Measurements from ENCODE around the gene TRIM72.
"Not testable (repeated sequence)": the region's sequence is repeated elsewhere in the genome, so short reads cannot be mapped to it uniquely, and the experiment has no call there.

Gene TRIM72

DNA sequence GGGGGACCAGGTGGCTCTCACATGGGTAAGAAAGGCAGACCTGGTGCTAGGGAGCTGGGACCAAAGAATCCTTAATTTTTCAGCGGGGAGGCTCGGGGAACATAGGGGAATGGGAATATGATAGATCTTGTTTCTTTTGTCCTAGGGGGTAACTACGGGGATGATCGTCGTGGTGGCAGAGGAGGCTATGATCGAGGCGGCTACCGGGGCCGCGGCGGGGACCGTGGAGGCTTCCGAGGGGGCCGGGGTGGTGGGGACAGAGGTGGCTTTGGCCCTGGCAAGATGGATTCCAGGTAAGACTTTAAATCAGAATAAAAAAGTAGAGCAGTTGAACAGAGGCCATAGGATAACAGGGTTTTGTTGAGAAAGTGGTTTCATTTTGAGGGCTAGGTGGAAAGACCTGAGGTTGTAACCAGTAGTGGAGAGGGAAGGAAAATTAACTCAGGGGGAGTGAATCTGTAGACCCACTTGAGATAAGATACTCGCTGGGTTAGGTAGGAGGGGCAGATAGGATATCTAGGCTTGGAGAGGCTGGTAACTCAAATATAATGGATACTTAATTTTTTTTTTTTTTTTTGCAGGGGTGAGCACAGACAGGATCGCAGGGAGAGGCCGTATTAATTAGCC, 23.0 kb upstream of the TRIM72 start:
- DNase-seq (ENCODE audit: low read depth): no peak

DNA sequence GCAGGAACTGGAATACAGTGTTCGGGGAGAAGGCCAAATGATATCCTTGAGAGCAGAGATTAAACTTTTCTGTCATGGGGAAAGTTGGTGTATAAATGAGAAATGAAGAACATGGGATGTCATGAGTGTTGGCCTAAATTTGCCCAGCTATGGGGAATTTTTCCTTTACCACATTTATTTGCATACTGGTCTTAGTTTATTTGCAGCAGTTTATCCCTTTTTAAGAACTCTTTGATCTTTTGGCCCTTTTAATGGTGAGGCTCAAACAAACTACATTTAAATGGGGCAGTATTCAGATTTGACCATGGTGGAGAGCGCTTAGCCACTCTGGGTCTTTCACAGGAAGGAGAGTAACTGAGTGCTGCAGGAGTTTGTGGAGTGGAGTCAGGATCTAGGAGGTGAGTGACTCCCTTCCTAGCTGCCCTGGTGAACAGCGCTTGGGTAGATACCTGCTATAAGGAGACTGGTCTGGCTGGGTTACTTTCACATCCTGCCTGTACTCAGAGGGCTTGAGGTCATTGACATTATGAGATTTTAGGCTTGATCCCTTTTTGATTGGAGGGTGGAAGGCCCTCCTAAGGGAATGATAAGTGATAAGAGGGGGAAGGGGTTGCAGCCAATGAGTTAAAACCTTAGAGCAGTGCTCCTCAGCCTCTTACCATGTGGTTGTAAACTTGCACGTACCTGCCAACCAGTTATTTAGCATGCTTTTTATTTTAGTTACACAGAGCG, 22.1 kb upstream of the TRIM72 start:
- no peak for DNase-seq (ENCODE audit: low read depth)

DNA sequence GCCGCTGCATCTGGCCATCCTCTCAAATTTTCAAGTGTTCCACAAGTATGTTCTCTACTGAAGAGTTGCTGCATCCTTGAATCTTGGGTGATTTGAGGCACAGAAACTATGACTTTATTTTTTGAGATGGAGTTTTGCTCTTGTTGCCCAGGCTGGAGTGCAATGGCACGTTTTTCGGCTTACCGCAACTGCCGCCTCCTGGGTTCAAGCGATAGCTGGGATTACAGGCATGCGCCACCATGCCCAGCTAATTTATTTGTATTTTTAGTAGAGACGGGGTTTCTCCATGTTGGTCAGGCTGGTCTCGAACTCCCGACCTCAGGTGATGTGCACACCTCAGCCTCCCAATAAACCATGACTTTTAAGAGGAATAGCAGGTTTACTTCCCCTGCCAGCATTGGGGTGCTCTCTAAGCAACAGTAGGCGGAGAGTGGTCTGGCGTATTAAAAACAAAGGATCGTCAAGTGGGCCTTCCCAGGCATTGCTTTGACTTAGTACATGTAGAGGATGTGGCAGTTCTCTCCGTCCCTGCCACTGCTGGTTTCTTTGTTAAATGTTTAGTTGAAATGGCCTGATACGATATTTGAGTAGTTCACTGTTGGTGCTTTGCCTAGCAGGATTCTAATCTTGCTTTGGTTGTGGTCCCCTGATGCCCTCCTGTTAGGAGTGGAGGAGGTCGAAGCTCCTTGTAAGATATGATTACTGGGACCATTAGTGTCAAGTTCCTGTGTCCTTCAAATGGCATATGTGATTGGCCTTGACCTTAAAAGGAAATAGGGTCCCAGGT, 20.9 kb upstream of the TRIM72 start:
- DNase-seq (ENCODE audit: low read depth): no peak

DNA sequence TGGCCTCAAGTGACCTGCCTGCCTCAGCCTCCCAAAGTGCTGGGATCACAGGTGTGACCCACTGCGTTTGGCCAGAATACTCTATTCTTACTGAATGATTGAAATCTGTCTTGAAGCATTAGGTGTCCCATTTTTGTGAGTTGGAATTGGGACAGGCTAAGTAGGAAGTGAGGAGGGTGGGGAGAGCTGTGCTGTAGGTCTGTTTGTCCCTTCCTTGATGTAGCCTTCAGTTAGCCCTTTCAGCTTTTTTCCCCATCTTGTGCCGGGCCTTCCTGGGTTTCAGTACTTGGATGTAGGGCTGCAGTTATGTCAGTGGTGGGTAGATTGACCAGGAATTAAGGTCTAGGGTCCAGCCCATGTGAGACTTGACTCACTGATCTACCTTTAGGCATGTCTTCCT, 20.0 kb upstream of the TRIM72 start:
- no peak for DNase-seq (ENCODE audit: low read depth)

DNA sequence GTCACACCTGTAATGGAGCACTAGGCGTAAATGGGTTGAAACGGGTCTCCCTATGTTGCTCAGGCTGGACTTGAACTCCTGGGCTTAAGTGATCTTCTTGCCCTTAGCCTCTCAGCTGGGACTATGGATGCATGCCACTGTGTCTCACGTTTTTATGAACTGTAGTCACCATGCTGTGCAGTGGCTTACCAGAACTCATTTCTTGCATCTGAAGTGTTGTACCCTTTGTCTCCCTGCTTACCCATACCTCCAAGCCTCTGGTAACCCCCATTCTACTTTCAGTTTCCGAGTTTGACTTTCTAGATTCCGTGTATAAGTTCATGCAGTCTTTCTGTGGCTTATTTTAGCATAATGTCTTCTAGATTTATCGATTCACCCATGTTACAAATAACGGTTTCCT, 19.0 kb upstream of the TRIM72 start:
- DNase-seq (ENCODE audit: low read depth): no peak

DNA sequence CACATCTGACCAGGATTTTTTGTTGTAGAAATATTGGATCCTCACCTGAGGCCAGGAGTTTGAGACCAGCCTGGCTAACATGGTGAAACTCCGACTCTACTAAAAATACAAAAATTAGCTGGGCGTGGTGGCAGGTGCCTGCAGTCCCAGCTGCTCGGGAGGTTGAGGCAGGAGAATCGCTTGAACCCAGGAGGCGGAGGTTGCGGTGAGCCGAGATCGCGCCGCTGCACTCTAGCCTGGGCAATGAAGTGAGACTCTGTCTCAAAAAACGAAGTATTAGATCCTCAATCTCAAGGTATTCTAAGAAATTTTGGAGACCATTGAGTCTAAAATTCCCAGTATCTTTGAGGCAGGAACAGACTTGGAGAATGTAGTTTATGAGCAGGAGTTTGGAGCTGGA, 18.1 kb upstream of the TRIM72 start:
- not testable (repeated sequence) for DNase-seq (ENCODE audit: low read depth)

DNA sequence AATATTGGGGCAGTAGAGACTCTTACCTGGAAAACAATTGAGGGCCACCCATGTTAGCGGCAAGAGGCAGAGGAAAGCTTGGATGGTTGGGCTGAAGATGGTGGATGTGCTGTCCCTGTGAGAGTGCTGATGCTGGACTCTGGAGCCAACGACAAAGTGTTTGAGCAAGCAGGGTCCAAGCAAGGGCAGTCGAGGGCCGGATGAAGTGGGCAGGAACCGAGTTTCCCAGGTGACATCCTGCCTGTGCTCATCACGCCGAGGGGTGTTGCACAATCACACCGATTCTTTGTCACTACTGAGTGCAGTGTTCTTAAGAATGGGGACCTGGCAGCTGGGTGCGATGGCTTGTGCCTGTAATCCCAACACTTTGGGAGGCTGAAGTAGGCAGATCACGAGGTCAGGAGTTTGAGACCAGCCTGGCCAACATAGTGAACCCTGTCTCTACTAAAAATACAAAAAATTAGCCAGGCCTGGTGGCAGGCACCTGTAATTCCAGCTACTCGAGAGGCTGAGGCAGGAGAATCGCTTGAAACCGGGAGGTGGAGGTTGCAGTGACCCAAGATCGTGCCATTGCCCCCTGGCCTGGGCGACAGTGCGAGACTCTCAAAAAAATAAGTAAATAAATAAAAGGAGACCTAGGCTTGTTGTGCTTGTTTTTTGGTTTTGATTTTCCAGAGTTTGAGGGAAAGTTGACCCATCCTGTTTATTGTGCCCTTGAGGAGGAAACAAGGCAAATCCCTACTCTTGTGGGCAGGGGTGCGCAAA, 17.4 kb upstream of the TRIM72 start:
- no peak for DNase-seq (ENCODE audit: low read depth)

DNA sequence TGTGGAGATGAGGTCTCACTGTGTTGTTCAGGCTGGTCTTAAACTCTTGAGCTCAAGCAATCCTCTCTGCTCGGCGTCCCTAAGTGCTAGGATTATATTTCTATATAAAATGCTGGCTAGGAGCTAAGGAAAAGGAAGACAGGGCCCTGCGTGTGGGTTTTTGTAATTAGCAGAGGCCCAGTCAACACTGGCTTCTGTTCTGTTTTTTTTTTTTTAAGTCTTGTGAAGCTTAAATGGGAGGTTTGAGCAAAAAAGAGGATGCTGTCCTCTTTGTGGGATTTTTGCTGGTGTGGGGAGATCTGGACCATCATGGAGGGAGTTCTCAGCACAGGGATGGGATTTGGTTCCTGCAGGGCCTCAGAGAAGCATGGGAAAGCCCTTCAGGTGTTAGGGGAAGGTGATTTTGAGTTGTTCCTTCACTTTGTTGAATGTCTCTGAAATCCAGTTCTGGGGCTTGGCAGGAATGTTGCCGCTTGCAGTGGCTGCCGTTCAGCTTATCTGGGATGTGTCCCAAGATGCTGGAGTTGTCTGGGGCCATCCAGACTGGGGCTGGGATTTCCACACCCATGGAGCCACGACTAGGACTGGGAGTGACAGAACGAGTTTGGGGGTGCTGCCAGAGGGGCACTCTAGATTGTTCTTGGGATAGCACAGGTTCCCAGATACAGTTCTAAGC, 15.6 kb upstream of the TRIM72 start:
- no peak for DNase-seq (ENCODE audit: low read depth)

DNA sequence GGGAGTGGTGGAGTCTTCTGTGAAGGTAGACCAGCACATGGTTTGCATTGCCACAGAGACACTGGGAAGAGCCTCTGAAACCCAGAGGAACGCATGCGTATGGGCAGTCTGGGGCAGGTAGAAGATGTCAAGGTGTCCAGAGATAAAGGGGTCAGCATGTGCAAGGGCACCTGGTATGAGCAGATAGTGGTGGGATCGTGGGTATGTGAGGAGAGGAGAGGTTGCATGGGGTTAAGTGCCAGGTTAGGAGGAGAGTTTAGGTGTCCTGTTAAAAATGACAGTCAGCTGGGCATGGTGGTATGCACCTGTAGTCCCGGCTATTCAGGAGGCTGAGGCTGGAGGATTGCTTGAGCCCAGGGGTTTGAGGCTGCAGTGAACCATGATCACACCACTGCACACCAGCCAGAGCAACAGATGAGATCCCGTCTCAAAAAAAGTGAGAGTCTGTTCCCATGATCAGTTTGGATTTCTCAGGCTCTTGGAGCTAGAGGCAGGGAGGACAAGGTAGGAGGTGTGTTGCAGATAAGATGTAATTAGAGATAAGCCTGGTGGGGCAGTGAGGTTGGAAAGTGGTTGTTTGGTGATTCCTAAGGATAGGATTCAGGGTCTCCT, 14.4 kb upstream of the TRIM72 start:
- DNase-seq (ENCODE audit: low read depth): no peak

DNA sequence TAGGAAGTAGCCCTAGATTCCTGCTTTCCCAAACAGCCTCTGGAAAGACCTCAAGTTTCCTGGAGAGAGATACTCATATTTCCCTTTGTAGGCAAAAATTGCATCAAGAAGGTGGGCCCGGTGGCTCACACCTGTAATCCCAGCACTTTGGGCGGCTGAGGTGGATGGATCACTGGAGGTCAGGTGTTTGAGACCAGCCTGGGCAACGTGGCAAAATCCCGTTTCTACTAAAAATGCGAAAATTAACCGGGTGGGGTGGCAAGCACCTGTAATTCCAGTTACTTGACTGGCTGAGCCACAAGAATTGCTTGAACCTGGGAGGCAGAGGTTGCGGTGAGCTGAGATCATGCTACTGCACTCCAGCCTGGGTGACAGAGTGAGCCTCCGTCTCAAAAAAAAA, 13.8 kb upstream of the TRIM72 start:
- DNase-seq (ENCODE audit: low read depth): not testable (repeated sequence)

DNA sequence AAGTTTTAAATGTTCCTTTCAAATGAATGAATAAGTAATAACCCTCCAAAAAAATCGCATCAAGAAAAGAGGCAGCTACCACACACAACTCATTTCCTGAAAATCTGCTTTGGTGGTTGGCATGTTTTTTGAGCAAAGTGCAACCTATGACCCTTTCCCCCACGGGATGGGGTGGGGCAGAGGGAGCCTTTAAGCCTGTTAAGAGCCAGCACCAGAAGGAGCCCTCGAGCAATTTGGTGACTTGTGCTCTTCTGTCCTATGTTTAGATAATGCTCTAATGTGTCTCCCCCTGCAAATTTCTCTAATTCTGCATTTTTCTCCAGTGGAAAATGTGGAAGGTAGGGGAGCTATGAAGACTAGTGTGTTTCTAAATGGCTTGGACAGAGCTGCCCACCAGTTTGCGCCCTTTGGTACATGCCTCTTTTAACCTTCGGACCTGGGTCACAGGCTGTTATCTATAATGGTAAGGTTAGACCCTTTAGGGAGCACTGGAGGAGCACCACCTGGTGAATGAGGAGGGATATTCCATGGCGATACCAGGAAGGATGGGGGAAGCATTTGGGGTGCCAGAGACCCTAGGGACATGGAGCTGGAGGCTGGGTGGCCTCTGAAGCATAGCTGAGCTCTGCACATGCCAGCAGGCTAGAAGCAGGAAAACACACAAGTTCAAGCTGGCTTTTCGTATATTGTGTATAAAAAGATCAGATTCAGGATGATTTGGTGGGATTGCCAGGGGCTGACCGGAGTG, 12.9 kb upstream of the TRIM72 start:
- DNase-seq (ENCODE audit: low read depth): no peak

DNA sequence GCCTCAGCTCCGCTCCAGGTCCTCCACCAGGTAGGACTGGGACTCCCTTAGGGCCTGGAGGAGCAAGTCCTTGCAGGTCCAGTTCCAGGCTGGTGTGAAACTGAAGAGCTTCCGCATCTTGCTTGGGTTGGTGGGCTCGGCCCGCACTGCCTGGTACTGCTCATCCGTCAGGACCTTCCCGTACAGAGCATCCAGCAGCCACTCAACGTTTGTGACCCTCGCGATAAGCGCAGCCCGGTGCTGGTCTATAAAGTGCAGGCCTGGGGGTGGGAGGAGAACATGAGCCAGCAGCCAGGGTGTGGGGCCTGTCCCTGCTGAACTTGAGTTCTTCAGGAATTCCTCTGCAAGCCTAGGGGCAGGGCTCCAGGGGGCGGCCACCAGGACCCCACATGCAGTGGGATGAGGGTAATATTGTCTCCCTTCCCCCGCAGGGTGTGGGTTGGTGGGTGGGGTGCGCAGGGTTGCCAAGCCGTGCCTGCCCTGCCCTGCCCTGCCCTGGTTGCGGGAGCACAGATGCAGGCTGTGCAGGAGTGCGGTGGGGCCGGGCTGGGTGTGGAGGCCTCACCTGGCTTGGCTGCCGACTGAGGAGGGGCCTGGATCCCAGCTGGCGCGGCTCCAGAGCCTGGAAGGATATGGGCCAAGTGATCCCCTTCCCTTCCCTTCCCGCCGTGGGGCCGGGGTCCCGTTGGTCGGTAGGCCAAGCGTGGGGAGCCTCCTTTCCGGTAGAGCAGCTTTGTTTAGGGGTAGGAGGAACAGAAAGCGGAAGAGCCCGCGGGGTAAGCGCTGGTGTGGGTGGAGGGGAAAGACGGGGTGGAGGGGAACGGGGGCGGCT, 12.1 kb upstream of the TRIM72 start:
- no peak for DNase-seq (ENCODE audit: low read depth)

DNA sequence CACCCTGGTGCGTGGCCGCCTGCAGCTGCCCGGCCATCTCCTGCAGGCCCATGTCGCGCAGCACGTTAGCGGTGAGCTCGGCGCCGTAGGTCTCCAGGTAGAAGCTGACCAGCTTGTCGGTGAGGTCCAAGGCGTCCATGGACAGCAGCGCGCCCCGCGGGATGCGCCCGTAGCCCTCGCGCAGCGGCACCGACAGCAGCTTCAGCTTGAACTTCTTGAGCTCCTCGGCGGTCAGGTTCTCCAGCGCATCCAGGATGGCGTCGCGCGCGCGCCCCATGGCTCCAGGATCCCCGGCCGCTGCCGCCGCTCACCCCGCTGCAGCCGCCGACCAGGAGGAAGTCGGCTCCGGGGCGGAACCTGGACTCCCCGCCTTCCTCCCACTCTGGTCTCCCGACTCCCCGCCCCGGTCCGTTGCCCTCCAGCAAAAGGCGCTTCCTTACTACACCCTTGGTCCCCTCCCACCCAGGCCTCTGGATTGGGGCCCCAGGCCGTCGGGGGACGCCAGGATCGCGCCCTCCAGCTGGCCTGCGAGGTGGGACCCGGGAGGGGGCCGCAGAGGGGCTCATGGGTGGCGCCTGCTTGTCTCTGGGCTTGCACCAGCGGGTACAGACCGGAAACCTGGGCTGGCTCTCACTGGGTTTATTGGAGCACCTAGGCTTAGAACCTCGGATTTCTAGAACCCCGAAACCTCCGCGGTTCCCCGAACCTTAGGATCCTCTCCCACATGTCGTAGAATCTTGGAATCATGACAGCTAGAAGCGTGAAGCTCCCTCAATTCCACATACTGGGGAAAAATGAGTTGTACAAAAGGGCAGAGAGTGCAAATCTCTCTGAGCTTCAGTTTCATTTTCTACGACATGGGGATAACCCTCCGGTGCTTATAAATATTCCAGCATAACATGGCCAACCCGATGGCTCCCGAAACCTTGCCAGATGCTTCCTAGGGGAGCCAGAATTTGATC, 11.2 kb upstream of the TRIM72 start, which contains the start of gene PYCARD:
Gene PYCARD (minus strand): TSS at position 347 of the 962 bp plus-strand sequence. CDS start 70 bp downstream, at position 277.
- no peak for DNase-seq (ENCODE audit: low read depth)

DNA sequence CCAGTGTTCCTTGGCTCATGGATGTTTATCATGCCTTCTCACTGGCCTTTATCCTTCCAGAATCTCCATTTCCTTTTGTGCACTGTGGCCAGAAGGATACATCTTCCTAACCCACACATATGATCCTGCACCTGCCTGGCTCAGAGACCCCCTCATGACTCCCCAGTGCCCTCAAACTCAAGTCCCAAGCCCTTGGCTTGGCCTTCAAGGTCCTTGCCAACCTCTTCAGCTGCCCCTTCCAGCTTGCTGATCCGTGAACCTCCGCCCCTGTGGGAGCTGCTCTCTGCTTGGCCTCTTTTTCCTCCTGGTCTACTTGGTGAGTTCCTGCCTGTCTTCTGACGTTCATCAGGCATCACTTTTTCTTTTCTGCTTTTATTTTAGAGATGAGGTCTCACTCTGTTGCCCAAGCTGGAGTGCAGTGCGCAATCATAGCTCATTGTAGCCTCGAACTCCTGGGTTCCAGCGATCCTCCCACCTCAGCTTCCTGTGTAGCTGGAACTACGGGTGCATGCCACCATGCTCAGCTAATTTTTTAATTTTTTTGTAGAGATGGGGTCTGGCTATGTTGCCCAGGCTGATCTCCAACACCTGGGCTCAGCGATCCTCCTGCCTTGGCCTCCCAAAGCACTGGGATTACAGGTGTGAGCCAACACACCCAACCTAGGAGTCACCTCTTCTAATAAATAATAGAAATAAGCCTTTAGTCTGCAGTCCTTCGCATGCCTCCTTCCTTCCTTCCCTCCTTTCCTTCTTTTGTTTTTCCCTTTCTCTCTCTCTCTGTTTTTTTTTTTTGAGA, 8.8 kb upstream of the TRIM72 start:
- DNase-seq (ENCODE audit: low read depth): no peak

DNA sequence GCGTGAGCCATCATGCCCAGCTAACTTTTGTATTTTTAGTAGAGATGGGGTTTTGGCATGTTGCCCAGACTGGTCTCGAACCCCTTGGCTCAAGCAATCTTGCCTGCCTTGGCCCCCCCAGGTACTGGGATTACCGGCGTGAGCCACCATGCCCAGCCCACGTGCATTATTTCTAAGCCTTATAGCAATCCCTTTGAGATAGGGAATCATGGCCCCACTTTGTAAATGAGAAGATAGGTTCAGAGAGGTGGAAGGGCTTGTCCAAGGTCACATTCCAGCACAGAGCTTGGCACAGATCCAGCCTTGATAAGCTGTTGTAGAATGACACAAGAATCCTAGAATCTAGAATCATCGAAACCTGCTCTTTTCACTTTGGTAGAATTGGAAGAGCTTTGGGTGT, 7.1 kb upstream of the TRIM72 start:
- DNase-seq (ENCODE audit: low read depth): no peak

DNA sequence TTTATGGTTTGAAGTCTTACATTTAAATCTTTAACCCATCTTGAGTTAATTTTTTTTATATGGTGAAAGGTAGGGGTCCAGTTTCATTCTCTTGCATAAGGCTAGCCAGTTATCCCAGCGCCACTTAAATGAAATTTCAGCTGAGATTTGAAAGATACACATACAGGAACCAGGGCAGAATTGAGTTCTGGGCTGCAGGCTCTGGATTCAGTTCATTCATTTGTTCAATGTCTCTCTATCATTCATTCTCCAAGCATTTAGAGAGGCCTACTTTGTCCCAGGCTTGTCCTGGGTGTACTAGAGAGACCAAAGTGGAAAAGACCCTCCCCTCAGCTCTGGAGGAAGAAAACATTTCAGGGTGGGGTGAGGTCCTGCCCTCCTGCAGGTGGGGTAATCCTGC, 577 bp upstream of the TRIM72 start:
- DNase-seq (ENCODE audit: low read depth): no peak

DNA sequence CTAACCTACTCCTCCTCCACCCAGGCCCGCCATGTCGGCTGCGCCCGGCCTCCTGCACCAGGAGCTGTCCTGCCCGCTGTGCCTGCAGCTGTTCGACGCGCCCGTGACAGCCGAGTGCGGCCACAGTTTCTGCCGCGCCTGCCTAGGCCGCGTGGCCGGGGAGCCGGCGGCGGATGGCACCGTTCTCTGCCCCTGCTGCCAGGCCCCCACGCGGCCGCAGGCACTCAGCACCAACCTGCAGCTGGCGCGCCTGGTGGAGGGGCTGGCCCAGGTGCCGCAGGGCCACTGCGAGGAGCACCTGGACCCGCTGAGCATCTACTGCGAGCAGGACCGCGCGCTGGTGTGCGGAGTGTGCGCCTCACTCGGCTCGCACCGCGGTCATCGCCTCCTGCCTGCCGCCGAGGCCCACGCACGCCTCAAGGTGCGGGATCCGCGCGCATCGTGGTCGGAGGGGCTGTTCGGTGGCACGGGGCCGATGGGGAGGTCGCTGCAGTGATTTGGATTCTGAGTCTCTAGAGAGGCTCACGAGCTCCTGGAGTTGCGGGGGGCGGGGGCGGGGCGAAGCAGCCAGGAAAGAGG, 878 bp downstream of the TRIM72 start:
- DNase-seq (ENCODE audit: low read depth): no peak

Data from non-pigmented ciliary epithelial cell (primary cell).